Neural cell (in vitro differentiated cells): ENCODE measurements around the gene RABGGTB. TPM values are rescaled to one million over a fixed set of nuclear protein-coding genes. Genes with fewer than 3 reads are reported as not detected.

Source experiments
- H2AFZ ChIP-seq: fragments of 200-600, 300-800 bp; sonication (generic), shearing (Covaris generic); 2 replicates; pipeline ENCODE4 v1.6.0; 2014; ENCODE audit warnings: low read depth, mild to moderate bottlenecking, antibody characterized with exemption, low read length, moderate library complexity
- H3F3A ChIP-seq: fragments of 200-600 bp; shearing (Covaris generic); 2 replicates; pipeline ENCODE4 v1.6.1; 2016; ENCODE audit warnings: mild to moderate bottlenecking, moderate library complexity, mixed read lengths, antibody characterized with exemption, low read length; ENCODE audit not compliant: insufficient read depth, poor library complexity, severe bottlenecking
- H3K27ac ChIP-seq: fragments of 200-600, 300-800 bp; sonication (generic), shearing (Covaris generic); 2 replicates; pipeline ENCODE4 v1.5.1; 2014; ENCODE audit warnings: mild to moderate bottlenecking, low read length, moderate library complexity
- H3K27me3 ChIP-seq: fragments of 300-800, 200-600 bp; sonication (generic), shearing (Covaris generic); 2 replicates; pipeline ENCODE4 v1.6.0; 2014; ENCODE audit warnings: mild to moderate bottlenecking, low read depth, low read length, moderate library complexity; ENCODE audit not compliant: insufficient read depth
- H3K36me3 ChIP-seq: fragments of 300-800, 200-600 bp; sonication (generic), shearing (Covaris generic); 2 replicates; pipeline ENCODE4 v1.5.1; 2014; ENCODE audit warnings: mild to moderate bottlenecking, antibody characterized with exemption, low read length, moderate library complexity; ENCODE audit not compliant: insufficient read depth
- H3K4me2 ChIP-seq: fragments of 300-800, 200-600 bp; sonication (generic), shearing (Covaris generic); 2 replicates; pipeline ENCODE4 v1.6.0; 2014; ENCODE audit warnings: mild to moderate bottlenecking, low read length
- H3K4me3 ChIP-seq: fragments of 300-800, 200-600 bp; sonication (generic), shearing (Covaris generic); 2 replicates; pipeline ENCODE4 v1.5.1; 2014; ENCODE audit warnings: mild to moderate bottlenecking, low read length, moderate library complexity
- H3K79me2 ChIP-seq: fragments of 200-600 bp; shearing (Covaris generic); replicated peaks from 2 replicates; pipeline ENCODE4 v1.6.0; 2014; ENCODE audit warnings: mild to moderate bottlenecking, low read length, moderate library complexity; ENCODE audit not compliant: insufficient read depth
- H3K9ac ChIP-seq: fragments of 300-800, 200-600 bp; sonication (generic), shearing (Covaris generic); 2 replicates; pipeline ENCODE4 v1.6.1; 2016; ENCODE audit warnings: mild to moderate bottlenecking, low read length, mixed read lengths
- H3K9me2 ChIP-seq: fragments of 200-600 bp; shearing (Covaris generic); 2 replicates; pipeline ENCODE4 v1.6.1; 2016; ENCODE audit warnings: mild to moderate bottlenecking, low read length, mixed read lengths; ENCODE audit not compliant: insufficient read depth
- H3K9me3 ChIP-seq: fragments of 200-600, 300-800 bp; sonication (generic), shearing (Covaris generic); 2 replicates; pipeline ENCODE4 v1.6.1; 2016; ENCODE audit warnings: mild to moderate bottlenecking, mixed run types, low read length, moderate library complexity, mixed read lengths
- H4K20me1 ChIP-seq: fragments of 200-600 bp; shearing (Covaris generic); 2 replicates; pipeline ENCODE4 v1.6.1; 2016; ENCODE audit warnings: mild to moderate bottlenecking, mixed run types; ENCODE audit not compliant: insufficient read depth
- EP300 ChIP-seq: fragments of 450-650 bp; conservative IDR thresholded peaks from 2 replicates; pipeline ENCODE4 v1.6.1; 2014; ENCODE audit warnings: antibody characterized with exemption, mild to moderate bottlenecking, moderate library complexity; ENCODE audit not compliant: poor library complexity, severe bottlenecking
- EZH2 ChIP-seq: fragments of 200-600, 300-800 bp; shearing (Covaris generic), sonication (generic); IDR thresholded peaks from 2 replicates; pipeline ENCODE4 v1.6.1; 2014; ENCODE audit warnings: antibody characterized with exemption, low read length, borderline replicate concordance, mild to moderate bottlenecking; ENCODE audit not compliant: insufficient read depth, poor library complexity, severe bottlenecking
- MXI1 ChIP-seq: fragments of 450-650 bp; conservative IDR thresholded peaks from 2 replicates; pipeline ENCODE4 v1.6.1; 2014; ENCODE audit warnings: antibody characterized with exemption, mild to moderate bottlenecking; ENCODE audit not compliant: poor library complexity, severe bottlenecking
- POLR2AphosphoS5 ChIP-seq: IDR thresholded peaks from 2 replicates; pipeline ENCODE4 v1.6.1; 2012
- RAD21 ChIP-seq: fragments of 450-650 bp; conservative IDR thresholded peaks from 2 replicates; pipeline ENCODE4 v1.6.1; 2014; ENCODE audit warnings: antibody characterized with exemption, mild to moderate bottlenecking, moderate library complexity
- REST ChIP-seq: IDR thresholded peaks from 2 replicates; pipeline ENCODE4 v1.6.1; 2012; ENCODE audit warnings: borderline replicate concordance
- SMC3 ChIP-seq: fragments of 450-650 bp; conservative IDR thresholded peaks from 2 replicates; pipeline ENCODE4 v1.6.1; 2014; ENCODE audit warnings: antibody characterized with exemption, mild to moderate bottlenecking, moderate library complexity; ENCODE audit not compliant: poor library complexity
- TAF1 ChIP-seq: IDR thresholded peaks from 2 replicates; pipeline ENCODE4 v1.6.1; 2012; ENCODE audit warnings: low read depth
- polyA plus RNA-seq: library from polyadenylated mRNA; depleted of rRNA; stranded (reverse); fragments of >200 nt; gene quantifications from 2 replicates; pipeline ENCODE4 v1.2.3, GENCODE V29; 2014
- TF ChIP-seq, protein P1 (sequence below): fragments of 450-650 bp; IDR thresholded peaks from 2 replicates; pipeline ENCODE4 v1.5.1; 2014; ENCODE audit warnings: antibody characterized with exemption, mild to moderate bottlenecking, moderate library complexity; ENCODE audit not compliant: poor library complexity, severe bottlenecking

RABGGTB gene
- polyA plus RNA-seq, 1 donor from 2014 or later, result 132 TPM

DNA sequence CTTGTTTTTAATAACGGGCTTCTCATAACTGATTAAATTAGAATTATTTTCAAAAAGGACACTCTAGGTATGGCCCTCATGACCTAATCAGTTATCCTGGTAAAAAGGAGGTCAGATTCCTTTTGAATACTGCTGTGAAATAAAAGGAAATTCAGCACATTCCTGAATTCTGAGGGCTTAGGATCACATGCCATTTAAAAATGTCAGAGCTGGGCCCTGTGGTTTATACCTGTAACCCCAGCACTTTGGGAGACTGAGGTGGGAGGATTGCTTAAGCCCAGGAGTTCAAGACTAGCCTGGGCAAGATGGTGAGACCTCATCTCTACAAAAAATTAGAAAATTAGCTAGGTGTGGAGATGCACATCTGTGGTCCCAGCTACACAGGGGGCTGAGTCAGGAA, 18.0 kb upstream of the RABGGTB start:
- Histone ChIP-seq H3K27me3 (no peaks in the 10 kb centered on the region), H3F3A (no peaks in the 10 kb centered on the region), H3K79me2 (no peaks in the 10 kb centered on the region), H3K9me3 (no peaks in the 10 kb centered on the region), H3K9ac (no peak overlapping the region), H2AFZ (no peak overlapping the region), H3K9me2 (no peaks in the 10 kb centered on the region), H3K27ac (no peak overlapping the region), H4K20me1 (no peaks in the 10 kb centered on the region), H3K4me3 (no peak overlapping the region), H3K4me2 (no peak overlapping the region), H3K36me3 (no peaks in the 10 kb centered on the region)
- TF ChIP-seq EZH2 (no peak), RAD21 (no peak), EP300 (no peak), MXI1 (no peak), SMC3 (no peak), REST (no peak), POLR2AphosphoS5 (no peak), TAF1 (no peak)
- TF ChIP-seq, protein P1, sequence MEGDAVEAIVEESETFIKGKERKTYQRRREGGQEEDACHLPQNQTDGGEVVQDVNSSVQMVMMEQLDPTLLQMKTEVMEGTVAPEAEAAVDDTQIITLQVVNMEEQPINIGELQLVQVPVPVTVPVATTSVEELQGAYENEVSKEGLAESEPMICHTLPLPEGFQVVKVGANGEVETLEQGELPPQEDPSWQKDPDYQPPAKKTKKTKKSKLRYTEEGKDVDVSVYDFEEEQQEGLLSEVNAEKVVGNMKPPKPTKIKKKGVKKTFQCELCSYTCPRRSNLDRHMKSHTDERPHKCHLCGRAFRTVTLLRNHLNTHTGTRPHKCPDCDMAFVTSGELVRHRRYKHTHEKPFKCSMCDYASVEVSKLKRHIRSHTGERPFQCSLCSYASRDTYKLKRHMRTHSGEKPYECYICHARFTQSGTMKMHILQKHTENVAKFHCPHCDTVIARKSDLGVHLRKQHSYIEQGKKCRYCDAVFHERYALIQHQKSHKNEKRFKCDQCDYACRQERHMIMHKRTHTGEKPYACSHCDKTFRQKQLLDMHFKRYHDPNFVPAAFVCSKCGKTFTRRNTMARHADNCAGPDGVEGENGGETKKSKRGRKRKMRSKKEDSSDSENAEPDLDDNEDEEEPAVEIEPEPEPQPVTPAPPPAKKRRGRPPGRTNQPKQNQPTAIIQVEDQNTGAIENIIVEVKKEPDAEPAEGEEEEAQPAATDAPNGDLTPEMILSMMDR, result no peak

- Histone ChIP-seq H2AFZ (no peak overlapping the region), H3K4me3 (no peak overlapping the region), H3K9ac (no peak overlapping the region), H3K9me3 (no peaks in the 10 kb centered on the region), H3F3A (no peaks in the 10 kb centered on the region), H3K27ac (no peak overlapping the region), H3K4me2 (no peak overlapping the region), H3K79me2 (no peaks in the 10 kb centered on the region), H3K9me2 (no peaks in the 10 kb centered on the region), H4K20me1 (no peaks in the 10 kb centered on the region), H3K27me3 (no peaks in the 10 kb centered on the region), H3K36me3 (no peaks in the 10 kb centered on the region)
- TF ChIP-seq EZH2, result no peak
- TF ChIP-seq REST, result no peak
- TF ChIP-seq RAD21, result no peak
- TF ChIP-seq, protein P1, result no peak
- TF ChIP-seq EP300, result no peak
- TF ChIP-seq MXI1, result no peak
- TF ChIP-seq SMC3, result no peak
- TF ChIP-seq POLR2AphosphoS5, result no peak
- TF ChIP-seq TAF1, result no peak
These were observed 15.3 kb upstream of the RABGGTB start for GRCh38 chr1:75770761-75771160.
